DMS53 treated with DMSO at 0.1 percent for 48 hours (cell line): ENCODE measurements around the gene PABPC1L.

Experiments
- DNase-seq: peaks from one replicate; lab custom pipeline; 2025; ENCODE audit not compliant: unreplicated experiment; lab: John Stamatoyannopoulos, UW

Gene PABPC1L

GRCh38 chr20:44900231-44900854 is 9.5 kb upstream of the PABPC1L start:
- DNase-seq = no peak

DNA sequence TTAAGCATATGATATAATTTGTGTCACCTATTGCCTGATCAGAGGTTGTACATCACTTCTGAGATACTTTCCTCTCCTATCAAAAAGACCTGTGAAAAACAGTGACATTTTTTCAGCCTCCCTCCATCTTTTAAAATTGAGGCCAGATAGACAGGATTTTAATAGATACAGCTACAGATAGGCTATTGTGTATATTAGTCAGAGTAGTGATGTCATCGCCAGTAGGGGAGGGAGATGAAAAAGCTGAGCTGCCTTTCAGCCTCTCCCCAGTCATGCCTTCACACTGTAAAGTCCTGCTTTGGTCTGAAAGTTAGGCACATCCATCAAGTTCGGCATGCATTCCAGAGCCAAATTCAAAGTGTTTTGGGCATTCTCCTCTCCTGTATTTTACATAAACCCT is 7.9 kb upstream of the PABPC1L start:
- no peak for DNase-seq

GRCh38 chr20:44904377-44904776 is 5.5 kb upstream of the PABPC1L start:
- DNase-seq = no peak

GRCh38 chr20:44908987-44909871 is 631 bp upstream of the PABPC1L start:
- no peak for DNase-seq

DNA sequence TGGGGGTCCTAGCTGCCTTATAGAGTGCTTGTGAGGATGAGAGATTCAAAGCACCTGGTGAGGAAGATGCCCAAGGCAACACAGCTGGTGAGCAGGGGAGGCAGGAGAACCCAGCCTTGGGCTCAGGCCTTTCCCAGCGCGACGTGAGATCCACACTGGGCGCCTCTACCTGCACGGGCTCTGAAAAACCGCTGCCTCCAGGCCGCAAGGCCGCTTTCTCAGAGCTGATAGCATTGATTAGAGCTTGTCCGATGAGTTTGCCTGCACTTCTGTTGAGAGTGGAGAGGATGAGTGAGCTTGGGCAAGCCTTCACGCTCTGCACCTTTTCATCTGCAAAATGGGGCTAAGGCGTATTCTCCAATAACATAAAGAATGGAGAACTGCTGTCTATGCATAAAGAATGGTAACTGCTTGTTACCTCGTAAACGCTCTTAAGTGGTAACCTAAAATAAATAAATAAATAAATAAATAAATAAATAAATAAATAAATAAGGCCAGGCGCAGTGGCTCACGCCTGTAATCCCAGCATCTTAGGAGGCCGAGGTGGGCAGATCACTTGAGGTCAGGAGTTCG is 916 bp downstream of the PABPC1L start:
- DNase-seq = no peak

GRCh38 chr20:44911264-44911921 is 1.5 kb downstream of the PABPC1L start:
- DNase-seq = no peak

DNA sequence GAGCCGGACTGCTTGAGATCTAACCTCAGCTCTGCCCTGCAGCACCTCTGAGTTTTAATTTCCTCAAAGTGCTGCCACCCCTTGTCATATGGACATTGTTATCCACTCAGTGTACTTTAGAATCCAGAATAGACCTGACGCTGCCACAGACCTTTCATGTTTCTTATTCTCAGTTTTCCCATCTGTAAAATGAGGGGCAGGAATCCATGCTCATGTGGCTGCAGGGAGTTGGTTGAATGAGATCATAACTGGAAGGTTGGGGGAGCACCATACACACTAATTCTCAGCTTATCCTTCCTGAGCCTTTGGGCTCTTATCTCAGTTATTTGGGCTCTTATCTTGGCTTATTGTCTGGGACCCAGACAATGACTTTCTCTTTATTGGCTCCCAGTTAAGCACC is 2.3 kb downstream of the PABPC1L start:
- no peak for DNase-seq

DNA sequence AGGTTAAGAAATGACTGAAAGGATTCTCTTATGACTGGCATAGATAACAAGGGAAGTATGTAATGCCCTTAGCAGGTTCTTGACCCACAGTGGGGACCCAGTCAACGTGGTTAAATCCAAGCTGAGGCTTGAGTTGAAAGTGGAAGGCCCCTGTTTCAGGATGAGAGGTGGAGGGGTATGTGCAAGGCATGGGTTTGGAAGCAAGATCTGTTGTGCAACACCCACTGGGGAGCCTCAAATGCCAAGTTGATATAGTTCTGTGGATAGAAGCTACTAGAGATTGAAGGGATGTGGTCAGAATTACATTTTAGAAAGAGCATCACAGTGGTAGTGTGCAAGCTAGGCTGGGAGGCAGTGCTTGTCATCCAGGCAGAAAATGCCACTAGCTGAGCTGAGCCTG is 5.1 kb downstream of the PABPC1L start:
- no peak for DNase-seq

GRCh38 chr20:44916586-44916985 is 6.7 kb downstream of the PABPC1L start:
- DNase-seq = no peak

DNA sequence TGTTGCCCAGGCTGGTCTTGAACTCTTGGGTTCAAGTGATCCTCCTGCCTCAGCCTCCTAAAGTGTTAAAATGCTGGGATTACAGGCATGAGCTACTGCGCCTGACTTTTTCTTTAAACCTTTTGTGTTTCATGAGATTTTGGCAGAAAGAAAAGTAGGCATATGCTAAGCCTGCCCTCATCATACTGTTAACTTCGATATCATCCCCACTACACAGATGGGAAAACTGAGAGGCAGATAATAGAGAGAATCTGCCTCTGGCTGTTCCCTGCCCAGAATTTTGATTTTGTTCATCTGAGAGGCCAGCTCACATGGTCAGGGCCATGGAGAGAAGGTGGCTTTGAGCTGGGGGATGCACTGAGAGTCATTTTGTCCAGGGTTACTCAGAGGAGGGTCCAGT is 7.5 kb downstream of the PABPC1L start:
- no peak for DNase-seq

DNA sequence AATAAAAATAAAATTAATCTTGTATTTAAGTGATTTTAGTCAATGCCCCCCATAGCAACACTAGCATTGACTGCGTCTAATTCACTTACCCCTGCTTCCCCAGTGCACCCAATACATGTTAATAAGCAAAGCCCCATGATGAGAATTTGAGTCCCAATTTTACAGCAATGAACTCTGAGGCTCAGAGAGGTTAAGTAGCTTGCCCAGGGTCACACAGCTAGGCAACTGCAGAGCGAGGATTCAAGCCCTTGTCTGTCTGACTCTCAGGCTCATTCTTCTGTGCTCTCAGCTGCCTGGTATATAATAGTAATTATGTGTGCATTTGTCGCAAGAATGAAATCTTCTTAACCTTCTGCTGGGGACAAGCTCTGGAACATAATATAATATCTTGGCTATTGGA is 8.5 kb downstream of the PABPC1L start:
- DNase-seq = no peak

DNA sequence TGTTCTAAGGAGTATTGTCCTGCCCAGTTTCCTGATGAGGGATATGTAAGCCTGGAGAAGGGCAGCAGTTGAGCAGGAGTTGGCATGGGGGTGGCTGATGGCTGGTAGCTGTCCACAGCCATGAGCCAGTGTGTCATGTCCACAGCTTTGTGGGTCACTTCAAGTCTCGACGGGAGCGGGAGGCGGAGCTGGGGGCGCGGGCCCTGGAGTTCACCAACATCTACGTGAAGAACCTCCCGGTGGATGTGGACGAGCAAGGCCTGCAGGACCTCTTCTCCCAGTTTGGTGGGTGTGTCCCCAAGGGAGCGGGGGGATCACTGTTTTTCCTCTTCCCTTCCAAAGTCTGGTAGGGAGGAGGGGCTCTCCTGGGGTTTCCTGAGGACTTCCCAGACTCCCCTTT is 8.9 kb downstream of the PABPC1L start:
- DNase-seq = no peak

DNA sequence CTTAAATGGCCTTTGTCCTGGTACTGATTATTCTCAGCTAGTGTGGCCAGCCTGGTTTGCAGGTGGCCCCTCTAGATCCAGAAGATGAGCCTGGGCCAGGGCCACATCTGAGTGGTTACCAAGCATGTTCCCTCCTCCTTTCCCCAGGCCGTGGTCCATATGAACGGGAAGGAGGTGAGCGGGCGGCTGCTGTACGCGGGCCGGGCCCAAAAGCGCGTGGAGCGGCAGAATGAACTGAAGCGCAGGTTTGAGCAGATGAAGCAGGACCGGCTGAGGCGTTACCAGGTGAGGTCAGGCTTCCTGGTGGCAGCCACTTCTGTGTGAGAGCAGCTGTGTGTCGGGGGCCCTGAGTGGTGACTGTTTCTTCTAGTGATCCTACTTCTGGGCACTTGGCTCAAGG is 11.6 kb downstream of the PABPC1L start:
- no peak for DNase-seq

GRCh38 chr20:44924541-44924940 is 14.7 kb downstream of the PABPC1L start:
- no peak for DNase-seq

GRCh38 chr20:44928595-44928994 is 18.7 kb downstream of the PABPC1L start:
- no peak for DNase-seq

DNA sequence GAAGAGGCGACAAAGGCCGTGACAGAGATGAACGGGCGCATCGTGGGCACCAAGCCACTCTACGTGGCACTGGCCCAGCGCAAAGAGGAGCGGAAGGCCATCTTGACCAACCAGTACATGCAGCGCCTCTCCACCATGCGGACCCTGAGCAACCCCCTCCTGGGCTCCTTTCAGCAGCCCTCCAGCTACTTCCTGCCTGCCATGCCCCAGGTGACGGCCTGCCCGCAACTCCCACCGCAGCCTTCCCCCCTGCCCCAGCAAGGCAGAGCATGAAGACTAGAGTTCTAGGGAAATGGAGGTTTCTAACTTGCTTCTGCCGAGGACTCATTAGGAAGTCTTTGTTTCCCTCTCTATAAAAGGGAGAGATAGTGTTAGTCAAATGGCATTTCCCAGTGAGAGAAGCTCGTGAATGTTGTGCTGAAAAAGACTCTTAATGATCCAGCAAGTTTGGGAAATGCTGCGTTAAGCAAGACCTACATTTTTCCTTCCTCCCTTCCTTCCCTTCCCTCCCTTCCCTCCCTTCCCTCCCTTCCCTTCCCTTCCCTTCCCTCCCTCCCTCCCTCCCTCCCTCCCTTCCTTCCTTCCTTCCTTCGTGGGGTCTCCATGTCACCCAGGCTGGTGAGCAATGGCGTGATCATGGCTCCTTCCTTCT is 20.8 kb downstream of the PABPC1L start:
- no peak for DNase-seq

GRCh38 chr20:44931911-44932310 is 22.1 kb downstream of the PABPC1L start:
- DNase-seq = no peak

- no peak for DNase-seq
Measured at GRCh38 chr20:44932916-44933315, 23.1 kb downstream of the PABPC1L start.

DNA sequence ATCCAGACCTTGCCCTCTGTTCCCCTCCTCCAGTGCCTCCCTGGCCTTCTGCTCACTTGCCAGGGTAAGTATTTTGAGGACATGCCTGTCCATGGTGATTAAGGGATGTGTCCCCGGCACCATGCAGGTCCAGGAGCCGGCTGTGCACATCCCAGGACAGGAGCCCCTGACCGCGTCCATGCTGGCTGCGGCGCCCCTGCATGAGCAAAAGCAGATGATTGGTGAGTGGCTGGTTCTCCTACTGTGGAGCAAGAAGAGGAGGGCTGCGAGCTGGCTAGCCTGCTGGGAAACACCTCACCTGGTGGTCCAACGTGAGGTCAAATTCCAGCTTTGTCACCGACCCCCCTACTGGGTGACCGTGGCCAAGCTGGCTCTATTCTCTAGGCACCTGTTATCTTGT is 26.6 kb downstream of the PABPC1L start:
- no peak for DNase-seq

GRCh38 chr20:44938637-44939036 is 28.8 kb downstream of the PABPC1L start:
- DNase-seq = no peak

DNA sequence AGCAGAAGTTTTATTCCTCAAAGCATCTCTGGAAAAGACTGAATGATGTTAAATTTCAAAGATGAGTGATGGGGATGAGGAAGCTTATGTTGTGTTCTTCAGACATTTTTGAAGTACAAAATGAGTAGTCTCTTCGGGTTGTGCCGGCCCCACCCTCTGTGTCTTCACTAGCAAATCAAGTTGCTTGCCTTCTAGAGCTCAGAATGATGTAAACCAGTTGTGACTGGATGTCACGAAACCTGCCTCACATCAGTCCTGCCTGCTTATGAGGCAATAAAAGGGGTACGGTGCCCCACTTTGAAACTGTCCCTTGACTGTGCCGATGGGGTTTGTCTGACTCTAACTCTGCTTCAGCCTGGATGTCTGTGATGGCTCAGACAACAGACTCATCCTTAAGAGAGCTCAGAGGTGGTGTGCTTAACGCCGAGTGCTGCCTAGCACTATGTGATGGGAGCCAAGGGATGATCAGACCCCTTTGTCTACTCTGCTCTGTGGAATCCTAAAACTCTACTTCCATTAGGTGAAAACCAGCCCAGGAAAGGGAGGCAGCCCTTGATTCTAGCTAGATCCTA is 31.3 kb downstream of the PABPC1L start:
- no peak for DNase-seq
